ENCODE data around the gene GNA12.

DNA sequence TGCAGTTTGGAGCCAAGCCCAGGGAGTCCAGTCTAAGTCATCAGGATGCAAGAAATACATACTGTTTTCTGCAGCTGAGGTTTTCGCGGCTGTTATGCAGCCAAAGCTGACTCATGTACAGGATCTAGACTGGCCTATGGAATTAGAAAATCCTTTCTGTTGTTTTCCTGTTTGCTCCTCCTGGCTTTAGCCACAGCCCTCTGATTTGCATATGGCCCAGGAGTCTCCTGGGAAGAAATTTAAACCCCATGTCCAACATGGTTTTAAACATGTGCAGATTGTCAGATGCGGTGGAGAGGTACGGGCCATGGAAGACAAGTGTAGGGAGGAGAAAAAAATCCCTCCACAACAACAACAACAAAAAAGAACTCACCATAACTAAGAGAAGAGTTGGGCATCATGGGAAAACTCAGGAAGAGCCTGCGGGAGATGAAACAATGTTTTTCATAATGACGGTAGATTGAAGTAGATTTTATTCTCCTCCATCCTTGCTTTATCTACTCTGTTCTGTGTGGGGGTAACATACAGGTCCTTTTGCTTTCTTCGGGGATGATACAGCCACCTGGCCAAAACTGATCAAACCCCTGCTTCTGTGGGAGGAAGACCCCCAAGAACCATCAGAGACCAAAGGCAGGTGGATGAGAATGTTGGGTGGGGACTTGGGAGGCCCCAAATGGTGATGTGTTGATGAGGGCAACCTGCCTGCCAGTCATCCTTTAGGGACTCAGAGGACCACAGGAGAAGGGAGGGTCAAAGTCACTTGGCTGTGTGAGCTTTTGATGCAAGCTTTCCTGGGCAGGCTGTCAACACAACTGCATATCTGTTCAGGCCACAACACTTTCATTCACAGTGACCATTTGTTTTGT is 29.8 kb upstream of the GNA12 start:
- TF ChIP-seq, protein P1, sequence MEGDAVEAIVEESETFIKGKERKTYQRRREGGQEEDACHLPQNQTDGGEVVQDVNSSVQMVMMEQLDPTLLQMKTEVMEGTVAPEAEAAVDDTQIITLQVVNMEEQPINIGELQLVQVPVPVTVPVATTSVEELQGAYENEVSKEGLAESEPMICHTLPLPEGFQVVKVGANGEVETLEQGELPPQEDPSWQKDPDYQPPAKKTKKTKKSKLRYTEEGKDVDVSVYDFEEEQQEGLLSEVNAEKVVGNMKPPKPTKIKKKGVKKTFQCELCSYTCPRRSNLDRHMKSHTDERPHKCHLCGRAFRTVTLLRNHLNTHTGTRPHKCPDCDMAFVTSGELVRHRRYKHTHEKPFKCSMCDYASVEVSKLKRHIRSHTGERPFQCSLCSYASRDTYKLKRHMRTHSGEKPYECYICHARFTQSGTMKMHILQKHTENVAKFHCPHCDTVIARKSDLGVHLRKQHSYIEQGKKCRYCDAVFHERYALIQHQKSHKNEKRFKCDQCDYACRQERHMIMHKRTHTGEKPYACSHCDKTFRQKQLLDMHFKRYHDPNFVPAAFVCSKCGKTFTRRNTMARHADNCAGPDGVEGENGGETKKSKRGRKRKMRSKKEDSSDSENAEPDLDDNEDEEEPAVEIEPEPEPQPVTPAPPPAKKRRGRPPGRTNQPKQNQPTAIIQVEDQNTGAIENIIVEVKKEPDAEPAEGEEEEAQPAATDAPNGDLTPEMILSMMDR (IDR thresholded peaks at IDR 0.05), result no peak
- no peak for TF ChIP-seq EP300 (IDR thresholded peaks at IDR 0.05)

All from gastroesophageal sphincter (tissue), 3 donors.